DOHH2 (cell line): Measurements from ENCODE around the gene COL17A1.

Experiments
- H3F3A ChIP-seq: fragments of 200-600 bp; sonication (generic), shearing (Covaris generic); 2 replicates; pipeline ENCODE4 v1.6.0; 2016; ENCODE audit warnings: antibody characterized with exemption, mild to moderate bottlenecking; ENCODE audit not compliant: control insufficient read depth, insufficient read depth
- H3K27ac ChIP-seq: fragments of 200-600 bp; sonication (generic); 2 replicates; pipeline ENCODE4 v1.5.1; 2014; ENCODE audit warnings: low read depth, mild to moderate bottlenecking, low read length, moderate library complexity
- H3K27me3 ChIP-seq: fragments of 200-600 bp; sonication (generic); 2 replicates; pipeline ENCODE4 v1.6.1; 2014; ENCODE audit warnings: mild to moderate bottlenecking, low read length, mixed read lengths; ENCODE audit not compliant: control insufficient read depth
- H3K36me3 ChIP-seq: fragments of 200-600 bp; sonication (generic); 2 replicates; pipeline ENCODE4 v1.6.1; 2014; ENCODE audit warnings: mild to moderate bottlenecking, low read length, moderate library complexity, mixed read lengths; ENCODE audit not compliant: control insufficient read depth
- H3K4me1 ChIP-seq: fragments of 200-600 bp; sonication (generic); 2 replicates; pipeline ENCODE4 v1.6.1; 2014; ENCODE audit warnings: mild to moderate bottlenecking, low read length, mixed read lengths; ENCODE audit not compliant: control insufficient read depth
- H3K4me2 ChIP-seq: fragments of 200-600 bp; sonication (generic); 2 replicates; pipeline ENCODE4 v1.6.0; 2014; ENCODE audit warnings: mild to moderate bottlenecking, low read length, moderate library complexity
- H3K4me3 ChIP-seq: fragments of 200-600 bp; sonication (generic); 2 replicates; pipeline ENCODE4 v1.5.1; 2014; ENCODE audit warnings: mild to moderate bottlenecking, low read length, mixed read lengths
- H3K79me2 ChIP-seq: fragments of 200-600 bp; sonication (generic); 2 replicates; pipeline ENCODE4 v1.6.1; 2014; ENCODE audit warnings: mild to moderate bottlenecking, low read length, mixed read lengths; ENCODE audit not compliant: control insufficient read depth
- H3K9me2 ChIP-seq: fragments of 200-600 bp; sonication (generic); replicated peaks from 2 replicates; pipeline ENCODE4 v1.6.1; 2014; ENCODE audit warnings: mild to moderate bottlenecking, low read length, mixed read lengths; ENCODE audit not compliant: control insufficient read depth
- H3K9me3 ChIP-seq: fragments of 200-600 bp; sonication (generic); 2 replicates; pipeline ENCODE4 v1.6.1; 2014; ENCODE audit warnings: antibody characterized with exemption, low read length, mixed read lengths; ENCODE audit not compliant: control insufficient read depth, insufficient read depth
- H4K20me1 ChIP-seq: fragments of 200-600 bp; sonication (generic); 2 replicates; pipeline ENCODE4 v1.6.0; 2014; ENCODE audit warnings: low read depth, mild to moderate bottlenecking, antibody characterized with exemption, low read length, moderate library complexity; ENCODE audit not compliant: control insufficient read depth, insufficient read depth
- EZH2phosphoT487 ChIP-seq: fragments of 200-600 bp; sonication (generic); IDR thresholded peaks from 2 replicates; pipeline ENCODE4 v1.6.1; 2017; ENCODE audit warnings: borderline replicate concordance, mild to moderate bottlenecking, antibody characterized with exemption, low read length, moderate library complexity, mixed read lengths
- TF ChIP-seq, protein P1 (sequence below): fragments of 200-600 bp; sonication (generic); IDR thresholded peaks from one replicate; pipeline ENCODE4 v1.5.1; 2014; ENCODE audit warnings: antibody characterized with exemption, mild to moderate bottlenecking, low read depth, low read length; ENCODE audit not compliant: poor library complexity, severe bottlenecking

The COL17A1 gene

DNA sequence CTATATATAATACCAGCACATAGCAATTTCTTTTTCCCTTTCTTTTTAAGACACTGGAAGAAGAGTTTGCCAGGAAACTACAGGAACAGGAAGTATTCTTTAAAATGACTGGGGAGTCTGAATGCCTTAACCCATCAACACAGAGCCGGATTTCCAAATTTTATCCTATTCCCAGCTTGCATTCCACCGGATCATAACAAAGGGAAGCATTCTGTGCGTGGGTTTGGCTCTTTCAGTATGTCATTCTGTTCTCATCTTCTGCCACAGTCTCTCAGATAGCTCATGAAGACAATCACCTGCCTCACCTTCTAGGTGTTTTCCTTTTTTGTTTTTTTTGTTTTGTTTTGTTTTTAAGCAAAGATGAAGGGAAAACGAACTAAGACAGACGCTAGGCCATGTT is 60.2 kb downstream of the COL17A1 start:
- Histone ChIP-seq H3K4me3 (no peak overlapping the region), H3F3A (no peaks in the 10 kb centered on the region), H3K36me3 (peaks cover 54% of the 10 kb centered on the region), H3K9me2 (no peaks in the 10 kb centered on the region), H4K20me1 (no peaks in the 10 kb centered on the region), H3K4me1 (no peaks in the 10 kb centered on the region), H3K79me2 (no peaks in the 10 kb centered on the region), H3K9me3 (no peaks in the 10 kb centered on the region), H3K27ac (no peak overlapping the region), H3K4me2 (no peak overlapping the region), H3K27me3 (no peaks in the 10 kb centered on the region)
- no peak for TF ChIP-seq EZH2phosphoT487
- TF ChIP-seq, protein P1, sequence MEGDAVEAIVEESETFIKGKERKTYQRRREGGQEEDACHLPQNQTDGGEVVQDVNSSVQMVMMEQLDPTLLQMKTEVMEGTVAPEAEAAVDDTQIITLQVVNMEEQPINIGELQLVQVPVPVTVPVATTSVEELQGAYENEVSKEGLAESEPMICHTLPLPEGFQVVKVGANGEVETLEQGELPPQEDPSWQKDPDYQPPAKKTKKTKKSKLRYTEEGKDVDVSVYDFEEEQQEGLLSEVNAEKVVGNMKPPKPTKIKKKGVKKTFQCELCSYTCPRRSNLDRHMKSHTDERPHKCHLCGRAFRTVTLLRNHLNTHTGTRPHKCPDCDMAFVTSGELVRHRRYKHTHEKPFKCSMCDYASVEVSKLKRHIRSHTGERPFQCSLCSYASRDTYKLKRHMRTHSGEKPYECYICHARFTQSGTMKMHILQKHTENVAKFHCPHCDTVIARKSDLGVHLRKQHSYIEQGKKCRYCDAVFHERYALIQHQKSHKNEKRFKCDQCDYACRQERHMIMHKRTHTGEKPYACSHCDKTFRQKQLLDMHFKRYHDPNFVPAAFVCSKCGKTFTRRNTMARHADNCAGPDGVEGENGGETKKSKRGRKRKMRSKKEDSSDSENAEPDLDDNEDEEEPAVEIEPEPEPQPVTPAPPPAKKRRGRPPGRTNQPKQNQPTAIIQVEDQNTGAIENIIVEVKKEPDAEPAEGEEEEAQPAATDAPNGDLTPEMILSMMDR = no peak

DNA sequence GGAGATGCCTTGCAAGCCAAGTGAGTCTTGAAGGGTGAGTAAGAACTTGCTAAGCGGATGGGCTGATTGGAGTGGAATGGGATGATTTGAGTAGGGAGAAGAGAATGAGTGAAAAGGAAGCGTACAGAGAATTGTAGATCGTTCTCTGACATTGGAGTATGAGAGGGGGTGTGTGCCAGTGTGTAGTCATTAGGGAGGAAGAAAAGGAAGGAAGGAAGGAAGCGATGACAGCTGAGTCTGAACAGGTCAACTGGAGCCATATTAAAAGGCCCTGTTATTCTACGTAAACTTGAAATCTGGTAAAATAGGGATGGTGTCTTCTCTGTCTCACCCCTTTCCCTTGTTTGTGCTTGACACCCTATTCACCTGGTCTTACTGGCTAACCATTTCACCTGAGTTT is 63.7 kb downstream of the COL17A1 start:
- Histone ChIP-seq H3K27ac (no peak overlapping the region), H3K4me2 (no peak overlapping the region), H3K27me3 (no peaks in the 10 kb centered on the region), H3F3A (no peaks in the 10 kb centered on the region), H4K20me1 (no peaks in the 10 kb centered on the region), H3K9me2 (no peaks in the 10 kb centered on the region), H3K9me3 (no peaks in the 10 kb centered on the region), H3K4me3 (no peak overlapping the region), H3K4me1 (no peaks in the 10 kb centered on the region), H3K36me3 (peaks cover 72% of the 10 kb centered on the region), H3K79me2 (no peaks in the 10 kb centered on the region)
- TF ChIP-seq, protein P1 = no peak
- TF ChIP-seq EZH2phosphoT487 = no peak

DNA sequence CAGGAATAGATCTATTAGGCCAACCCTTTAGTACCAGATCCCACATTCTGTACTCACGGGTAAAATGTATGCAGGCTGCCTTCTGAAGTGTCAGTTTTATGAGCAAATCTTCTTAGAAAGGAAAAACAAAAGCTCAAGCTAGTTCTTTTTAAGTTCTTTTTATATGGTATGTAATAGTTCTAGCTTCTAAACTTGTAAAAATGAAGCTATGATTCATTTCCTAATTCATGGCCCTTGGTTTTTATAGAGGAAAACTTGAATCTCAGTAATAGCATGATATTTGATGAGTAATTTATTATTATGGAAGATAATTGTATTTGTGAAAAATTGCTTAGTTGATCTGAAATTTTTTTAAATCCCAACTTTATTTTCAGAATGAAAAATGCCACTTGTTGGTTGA is 64.4 kb downstream of the COL17A1 start:
- no peaks in the 10 kb centered on the region for H3K9me3 ChIP-seq
- TF ChIP-seq EZH2phosphoT487 = no peak
- TF ChIP-seq, protein P1 = no peak
- no peak overlapping the region for H3K4me3 ChIP-seq
- no peaks in the 10 kb centered on the region for H3F3A ChIP-seq
- no peaks in the 10 kb centered on the region for H3K27me3 ChIP-seq
- no peaks in the 10 kb centered on the region for H3K9me2 ChIP-seq
- no peaks in the 10 kb centered on the region for H3K79me2 ChIP-seq
- H4K20me1 ChIP-seq = no peaks in the 10 kb centered on the region
- no peak overlapping the region for H3K27ac ChIP-seq
- H3K4me2 ChIP-seq = no peak overlapping the region
- H3K36me3 ChIP-seq = peaks cover 68% of the 10 kb centered on the region
- no peaks in the 10 kb centered on the region for H3K4me1 ChIP-seq

DNA sequence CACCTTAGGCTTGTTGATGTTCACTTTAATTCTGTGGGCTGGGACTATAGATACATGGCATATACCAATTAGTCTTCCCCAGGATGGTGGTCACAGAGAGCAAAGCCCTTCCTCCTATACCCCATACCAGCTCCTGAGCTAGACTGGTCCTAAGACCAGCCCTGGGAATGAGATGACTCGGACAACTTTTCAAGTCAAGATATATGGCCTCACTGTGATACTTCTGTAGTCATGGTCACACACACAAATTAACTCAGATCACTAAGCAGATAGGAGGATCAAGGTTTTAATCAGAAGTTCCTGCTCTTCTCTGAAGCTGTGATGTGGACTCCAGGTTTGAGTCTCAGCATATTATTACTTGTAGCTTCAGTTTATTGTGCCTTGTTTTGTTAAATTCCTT is 65.7 kb downstream of the COL17A1 start:
- H3F3A ChIP-seq = no peaks in the 10 kb centered on the region
- TF ChIP-seq, protein P1 = no peak
- no peak for TF ChIP-seq EZH2phosphoT487
- H3K4me2 ChIP-seq = no peak overlapping the region
- H3K9me3 ChIP-seq = no peaks in the 10 kb centered on the region
- peaks cover 60% of the 10 kb centered on the region for H3K36me3 ChIP-seq
- no peaks in the 10 kb centered on the region for H3K4me1 ChIP-seq
- no peak overlapping the region for H3K27ac ChIP-seq
- no peaks in the 10 kb centered on the region for H3K79me2 ChIP-seq
- no peaks in the 10 kb centered on the region for H4K20me1 ChIP-seq
- H3K4me3 ChIP-seq = no peak overlapping the region
- H3K27me3 ChIP-seq = no peaks in the 10 kb centered on the region
- no peaks in the 10 kb centered on the region for H3K9me2 ChIP-seq
